GM21360 (cell line): ENCODE results near the gene MPC1.

ENCODE experiments used
- ATAC-seq: cut with Tn5 transposase; IDR thresholded peaks from one replicate; pipeline ENCODE4 v1.9.1; 2021; ENCODE audit warnings: mild to moderate bottlenecking, moderate library complexity; ENCODE audit not compliant: unreplicated experiment

MPC1 gene

DNA sequence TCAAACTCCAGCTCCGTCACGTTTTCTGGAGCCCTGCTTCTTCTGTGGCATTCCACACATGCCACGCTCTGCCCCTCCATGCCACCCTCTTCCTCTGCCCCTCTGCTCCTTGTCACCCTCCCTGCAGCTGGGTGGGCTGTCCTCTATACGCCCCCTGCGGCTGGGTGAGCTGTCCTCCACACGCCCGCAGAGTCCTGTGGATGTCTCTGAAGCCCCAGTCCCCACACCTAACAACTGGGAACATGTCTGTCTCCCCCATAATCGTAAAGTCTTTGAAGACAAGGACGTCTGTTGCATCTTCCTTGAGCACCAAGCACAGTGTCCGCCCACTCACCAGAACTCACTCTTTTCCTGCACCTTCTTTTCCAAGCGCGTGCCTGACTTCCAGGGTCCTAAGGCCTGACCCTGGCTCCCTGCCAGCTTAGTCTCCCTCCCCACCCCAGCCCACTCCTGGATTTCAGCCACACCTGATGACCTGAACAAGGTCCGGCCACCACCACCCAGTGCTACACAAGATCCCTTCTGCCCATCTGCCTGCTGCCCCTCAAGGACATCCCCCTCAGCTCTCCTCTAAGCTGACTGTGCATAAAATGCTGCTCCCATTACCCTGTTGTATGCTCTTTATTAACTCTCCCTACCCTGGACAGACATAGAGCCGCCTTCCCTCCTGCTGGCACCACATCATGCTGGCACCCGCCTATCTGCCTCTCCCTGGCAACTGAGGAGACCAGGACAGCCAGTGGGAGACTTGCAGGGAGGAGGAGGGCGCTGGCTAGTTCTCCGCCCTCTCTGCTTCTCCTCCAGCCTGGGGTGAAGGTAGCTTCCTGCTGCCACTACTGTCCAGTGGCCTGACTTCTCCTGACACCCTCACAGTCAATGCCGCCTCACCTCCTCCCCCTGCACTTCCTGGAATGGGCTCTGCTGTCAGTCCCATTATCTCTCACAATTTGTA is 63.8 kb downstream of the MPC1 start:
- ATAC-seq: no peak

DNA sequence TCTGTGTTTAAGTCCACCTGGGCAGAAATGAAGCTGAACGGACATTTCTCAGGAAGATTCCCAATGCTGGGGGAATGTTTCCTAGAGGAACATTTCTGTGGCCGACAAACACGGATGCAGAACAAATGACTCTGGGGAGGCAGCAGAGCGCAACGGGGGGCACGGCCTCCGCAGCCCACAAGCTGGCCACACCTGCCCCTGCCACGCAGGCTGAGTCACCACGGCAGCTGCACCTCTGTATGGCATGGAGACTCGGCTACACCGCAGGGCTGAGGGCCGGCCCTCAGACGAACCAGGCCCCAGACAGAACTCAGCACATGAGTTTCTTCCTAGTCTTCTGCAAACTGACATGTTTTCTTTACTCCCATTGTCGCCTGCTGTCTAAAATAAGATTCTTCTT is 64.5 kb downstream of the MPC1 start:
- ATAC-seq: no peak

DNA sequence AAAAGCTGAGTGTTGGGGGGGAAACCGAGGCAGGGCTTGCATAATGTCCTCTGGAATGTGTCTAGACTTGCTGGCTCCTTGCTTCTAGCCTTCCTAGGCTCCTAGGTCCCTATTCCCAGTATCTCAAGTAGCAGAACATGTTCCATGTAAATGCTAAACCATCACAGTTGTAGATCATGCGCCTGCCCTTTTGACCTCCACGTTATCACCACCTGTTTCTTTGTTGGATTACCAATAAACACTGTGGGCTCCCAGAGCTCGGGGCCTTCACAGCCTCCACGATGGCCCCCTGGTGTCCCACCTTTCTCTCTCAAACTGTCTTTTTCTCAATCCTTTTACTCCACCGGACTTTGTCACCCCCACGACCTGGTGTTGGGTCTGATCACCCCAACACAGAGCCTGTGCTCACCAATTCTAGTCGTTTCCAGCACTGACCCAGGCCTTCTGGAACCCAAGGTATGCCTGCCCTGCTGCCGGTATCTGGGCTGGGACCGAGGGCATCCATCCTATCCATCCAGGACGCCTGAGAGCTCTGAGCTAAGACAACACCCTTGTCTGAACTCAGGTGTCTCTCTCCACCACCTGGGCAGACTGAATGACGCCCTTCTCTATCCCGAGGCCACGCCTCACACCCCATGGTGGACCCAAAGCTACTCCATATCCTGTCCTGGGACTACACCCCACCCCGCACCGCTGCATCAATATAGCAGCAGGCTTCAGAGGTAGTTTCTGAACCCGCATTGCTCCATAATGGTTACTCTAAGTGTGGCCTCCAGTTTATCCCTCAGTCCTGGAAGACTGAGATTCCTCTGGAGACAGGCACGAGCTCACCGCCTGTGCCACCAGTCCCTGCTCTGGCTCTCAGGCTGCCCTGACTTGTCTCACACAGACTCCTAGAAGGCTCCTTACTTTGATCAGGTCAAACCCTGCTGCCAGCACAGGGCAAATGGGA is 65.2 kb downstream of the MPC1 start:
- ATAC-seq: no peak

DNA sequence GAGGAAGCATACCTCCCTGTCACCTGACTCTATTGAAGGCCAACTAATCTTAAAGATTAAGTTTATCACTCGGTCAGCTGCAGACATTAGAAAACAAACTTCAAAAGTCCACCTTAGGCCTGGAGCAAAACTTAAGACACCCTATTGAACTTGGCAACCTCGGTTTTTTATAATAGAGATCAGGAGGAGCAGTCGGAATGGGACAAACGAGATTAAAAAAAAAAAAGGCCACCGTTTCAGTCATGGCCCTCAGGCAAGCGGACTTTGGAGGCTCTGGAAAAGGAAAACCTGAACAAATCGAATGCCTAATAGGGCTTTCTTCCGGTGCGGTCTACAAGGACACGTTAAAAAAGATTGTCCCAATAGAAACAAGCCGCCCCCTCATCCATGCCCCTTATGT is 67.3 kb downstream of the MPC1 start:
- no peak for ATAC-seq
